NCI-H1417 (cell line): ENCODE data around the gene CLOCK.
"Not testable (repeated sequence)": the region's sequence is repeated elsewhere in the genome, so short reads cannot be mapped to it uniquely, and the experiment has no call there.

Experiments used
- DNase-seq, 3 experiments: peaks; one replicate each; lab custom pipeline; 2025; lab: John Stamatoyannopoulos, UW

CLOCK gene

GRCh38 chr4:55546756-55547465, at the start of gene CLOCK:
CLOCK (minus strand) TSS chr4:55546909; CDS start chr4:55482785, 64,124 bp downstream.
- peak; percentile 91 to 95 (median 93) for DNase-seq

GRCh38 chr4:55592014-55592413, 45.3 kb upstream of the CLOCK start, which contains the start of gene PDCL2:
PDCL2 (minus strand) TSS chr4:55592245; CDS start chr4:55592109, 136 bp downstream.
- no peak for DNase-seq

GRCh38 chr4:55588160-55588559, 41.5 kb upstream of the CLOCK start:
- no peak for DNase-seq

- not testable (repeated sequence) for DNase-seq
Observed at GRCh38 chr4:55582773-55583172, 36.1 kb upstream of the CLOCK start.

- DNase-seq, result no peak
Observed at GRCh38 chr4:55578341-55579010, 31.8 kb upstream of the CLOCK start.

- DNase-seq, result no peak
Observed at GRCh38 chr4:55575513-55575912, 28.8 kb upstream of the CLOCK start.

- no peak for DNase-seq
Observed at GRCh38 chr4:55574252-55574651, 27.5 kb upstream of the CLOCK start.

GRCh38 chr4:55571806-55572205, 25.1 kb upstream of the CLOCK start:
- DNase-seq, result no peak

- DNase-seq, result no peak
Observed at GRCh38 chr4:55568905-55569504, 22.3 kb upstream of the CLOCK start.

GRCh38 chr4:55561889-55562288, 15.2 kb upstream of the CLOCK start:
- no peak for DNase-seq

- DNase-seq, result no peak
Observed at GRCh38 chr4:55560096-55560495, 13.4 kb upstream of the CLOCK start.

- peak in 1 of 3 experiments; percentile 22 for DNase-seq
Observed at GRCh38 chr4:55554453-55555030, 7.8 kb upstream of the CLOCK start.

- no peak for DNase-seq
Observed at GRCh38 chr4:55553441-55554201, 6.9 kb upstream of the CLOCK start.

- DNase-seq, result not testable (repeated sequence)
Observed at GRCh38 chr4:55551964-55552363, 5.3 kb upstream of the CLOCK start.

- no peak for DNase-seq
Observed at GRCh38 chr4:55549888-55550287, 3.2 kb upstream of the CLOCK start.

- peak in 1 of 3 experiments; percentile 64 for DNase-seq
Observed at GRCh38 chr4:55547918-55548317, 1.2 kb upstream of the CLOCK start.

- DNase-seq, result peak in 1 of 3 experiments; percentile 65
Observed at GRCh38 chr4:55547466-55547770, 709 bp upstream of the CLOCK start.

- no peak for DNase-seq
Observed at GRCh38 chr4:55546506-55546755, 278 bp downstream of the CLOCK start.

- peak; percentile 80 to 90 (median 86) for DNase-seq
Observed at GRCh38 chr4:55545641-55546505, 836 bp downstream of the CLOCK start.

- DNase-seq, result peak in 1 of 3 experiments; percentile 75
Observed at GRCh38 chr4:55545151-55545550, 1.6 kb downstream of the CLOCK start.

GRCh38 chr4:55543858-55544257, 2.9 kb downstream of the CLOCK start:
- DNase-seq, result peak in 1 of 3 experiments; percentile 15
